GM18870 (cell line): Measurements from ENCODE around the gene FMNL1.
"Not testable (repeated sequence)": the region's sequence is repeated elsewhere in the genome, so short reads cannot be mapped to it uniquely, and the experiment has no call there.

Experiments used
- ATAC-seq: cut with Tn5 transposase; IDR thresholded peaks from one replicate; pipeline ENCODE4 v1.9.1; 2021; ENCODE audit warnings: moderate library complexity; ENCODE audit not compliant: unreplicated experiment

The FMNL1 gene, protein sequence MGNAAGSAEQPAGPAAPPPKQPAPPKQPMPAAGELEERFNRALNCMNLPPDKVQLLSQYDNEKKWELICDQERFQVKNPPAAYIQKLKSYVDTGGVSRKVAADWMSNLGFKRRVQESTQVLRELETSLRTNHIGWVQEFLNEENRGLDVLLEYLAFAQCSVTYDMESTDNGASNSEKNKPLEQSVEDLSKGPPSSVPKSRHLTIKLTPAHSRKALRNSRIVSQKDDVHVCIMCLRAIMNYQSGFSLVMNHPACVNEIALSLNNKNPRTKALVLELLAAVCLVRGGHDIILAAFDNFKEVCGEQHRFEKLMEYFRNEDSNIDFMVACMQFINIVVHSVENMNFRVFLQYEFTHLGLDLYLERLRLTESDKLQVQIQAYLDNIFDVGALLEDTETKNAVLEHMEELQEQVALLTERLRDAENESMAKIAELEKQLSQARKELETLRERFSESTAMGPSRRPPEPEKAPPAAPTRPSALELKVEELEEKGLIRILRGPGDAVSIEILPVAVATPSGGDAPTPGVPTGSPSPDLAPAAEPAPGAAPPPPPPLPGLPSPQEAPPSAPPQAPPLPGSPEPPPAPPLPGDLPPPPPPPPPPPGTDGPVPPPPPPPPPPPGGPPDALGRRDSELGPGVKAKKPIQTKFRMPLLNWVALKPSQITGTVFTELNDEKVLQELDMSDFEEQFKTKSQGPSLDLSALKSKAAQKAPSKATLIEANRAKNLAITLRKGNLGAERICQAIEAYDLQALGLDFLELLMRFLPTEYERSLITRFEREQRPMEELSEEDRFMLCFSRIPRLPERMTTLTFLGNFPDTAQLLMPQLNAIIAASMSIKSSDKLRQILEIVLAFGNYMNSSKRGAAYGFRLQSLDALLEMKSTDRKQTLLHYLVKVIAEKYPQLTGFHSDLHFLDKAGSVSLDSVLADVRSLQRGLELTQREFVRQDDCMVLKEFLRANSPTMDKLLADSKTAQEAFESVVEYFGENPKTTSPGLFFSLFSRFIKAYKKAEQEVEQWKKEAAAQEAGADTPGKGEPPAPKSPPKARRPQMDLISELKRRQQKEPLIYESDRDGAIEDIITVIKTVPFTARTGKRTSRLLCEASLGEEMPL

DNA sequence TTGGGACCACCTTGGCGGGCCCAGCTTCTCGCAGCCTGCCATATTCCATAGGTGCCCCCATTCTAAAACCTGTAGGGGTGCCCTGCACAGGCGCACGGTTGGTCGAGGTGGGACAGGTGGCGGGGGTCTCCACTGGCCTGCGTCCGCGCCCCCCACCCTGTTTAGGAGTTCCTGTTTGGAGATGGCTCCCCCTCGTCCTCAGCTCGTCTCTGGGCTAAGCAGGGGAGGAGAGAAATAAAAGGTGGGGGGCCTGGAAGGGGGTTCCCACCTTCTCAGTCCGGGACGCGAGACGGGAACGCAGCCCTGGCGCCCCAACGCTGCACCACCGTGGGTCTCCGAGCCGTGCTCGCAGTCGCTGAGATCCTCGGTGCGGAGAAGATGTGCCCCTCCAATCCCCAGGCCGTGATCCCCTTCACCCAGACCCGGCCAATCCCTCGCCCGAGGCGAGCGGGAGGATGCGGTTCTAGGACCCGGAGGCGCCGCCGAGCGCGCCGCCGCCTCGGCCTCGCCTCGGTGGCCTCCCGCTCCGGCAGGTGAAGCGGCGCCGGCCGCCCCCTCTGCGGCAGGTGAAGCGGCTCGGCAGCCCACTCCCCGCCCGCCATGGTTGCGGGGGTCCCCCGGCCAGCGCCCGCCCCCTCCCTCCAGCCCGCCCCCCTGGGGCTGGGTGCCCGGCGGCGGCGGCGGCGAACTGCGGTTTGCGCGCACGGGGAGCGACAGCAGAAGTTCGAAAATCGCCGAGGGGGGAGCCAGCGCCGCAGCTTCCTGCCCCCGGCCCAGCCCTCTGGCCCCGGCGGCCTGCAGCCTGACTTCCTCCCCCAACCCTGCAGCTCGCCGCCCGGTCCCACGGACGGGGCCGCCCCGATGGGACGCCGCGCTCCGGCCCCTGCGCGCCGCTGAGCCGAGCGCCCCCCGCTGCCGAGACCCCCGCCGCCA, at the start of gene FMNL1:
TSS of gene FMNL1 (plus strand) at position 805 of the 933 bp plus-strand sequence. CDS start 240 bp downstream, outside the sequence.
- ATAC-seq, result no peak

DNA sequence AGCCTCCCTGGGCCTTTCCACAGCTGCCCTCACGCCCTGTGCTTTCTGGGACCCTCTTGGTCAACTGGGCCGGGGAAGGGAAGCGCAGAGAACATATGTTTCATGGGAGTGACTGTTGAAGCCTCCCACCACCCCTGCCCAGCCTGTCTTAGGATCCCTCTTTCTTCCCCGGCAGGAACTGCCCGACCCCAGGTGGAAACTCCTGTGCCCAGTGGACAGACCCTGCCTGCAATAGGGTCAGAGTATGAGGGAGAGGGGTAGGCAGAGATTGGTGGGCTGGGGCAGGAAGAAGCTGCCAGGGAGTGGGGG, 49.5 kb upstream of the FMNL1 start:
- no peak for ATAC-seq

DNA sequence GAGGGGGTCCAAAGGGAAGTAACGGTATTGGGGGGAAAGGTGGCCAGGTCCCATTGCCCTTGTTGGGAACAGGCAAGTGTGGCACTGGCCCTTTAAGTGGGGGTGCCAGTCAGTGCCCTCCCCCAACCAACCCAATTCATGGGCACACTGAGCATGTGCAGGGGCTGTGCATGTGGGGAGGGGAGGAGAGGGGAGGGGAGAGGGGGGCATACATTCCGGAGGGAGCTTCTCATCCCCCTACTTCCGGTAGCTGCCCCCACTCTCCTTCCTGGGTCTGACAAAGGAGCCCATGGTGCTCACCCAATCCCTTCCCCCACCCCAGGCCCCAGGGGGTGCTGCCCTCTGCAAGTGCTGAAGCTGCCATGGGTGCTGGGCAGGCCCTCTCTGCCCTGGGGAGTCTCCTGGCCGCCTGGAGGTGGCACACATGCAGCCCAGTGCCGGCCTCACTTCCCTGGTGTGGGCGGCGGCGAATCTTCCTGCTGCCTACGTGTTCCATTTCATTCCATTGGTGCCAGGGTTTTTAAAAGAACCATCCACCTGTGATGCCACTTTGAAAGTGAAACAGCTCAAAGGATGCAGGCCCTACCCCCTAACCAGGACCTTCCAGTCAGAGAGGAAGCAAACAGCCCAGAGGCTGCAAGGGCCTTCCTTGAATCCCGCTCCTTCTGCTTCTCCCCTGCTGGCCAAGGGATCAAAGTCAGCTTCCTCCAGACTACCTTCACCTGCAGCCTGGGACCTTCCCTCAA, 49.0 kb upstream of the FMNL1 start:
- no peak for ATAC-seq

DNA sequence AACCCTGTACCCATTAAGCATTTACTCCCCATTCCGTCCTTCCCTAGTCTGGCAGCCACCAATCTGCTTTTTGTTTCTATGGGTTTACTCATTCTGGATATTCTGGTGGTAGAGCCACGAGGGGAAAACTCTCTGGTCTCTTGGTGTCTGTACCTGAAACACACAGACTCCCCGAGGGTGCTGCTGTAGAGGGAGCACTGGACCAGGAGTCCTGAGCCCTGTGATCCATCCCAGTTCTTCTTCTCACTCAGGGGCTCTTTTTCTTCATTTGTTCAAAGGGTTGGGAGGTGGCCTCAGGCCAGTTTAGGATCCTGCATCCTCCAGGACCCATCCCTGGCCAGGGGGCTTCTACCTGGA, 45.9 kb upstream of the FMNL1 start:
- no peak for ATAC-seq

DNA sequence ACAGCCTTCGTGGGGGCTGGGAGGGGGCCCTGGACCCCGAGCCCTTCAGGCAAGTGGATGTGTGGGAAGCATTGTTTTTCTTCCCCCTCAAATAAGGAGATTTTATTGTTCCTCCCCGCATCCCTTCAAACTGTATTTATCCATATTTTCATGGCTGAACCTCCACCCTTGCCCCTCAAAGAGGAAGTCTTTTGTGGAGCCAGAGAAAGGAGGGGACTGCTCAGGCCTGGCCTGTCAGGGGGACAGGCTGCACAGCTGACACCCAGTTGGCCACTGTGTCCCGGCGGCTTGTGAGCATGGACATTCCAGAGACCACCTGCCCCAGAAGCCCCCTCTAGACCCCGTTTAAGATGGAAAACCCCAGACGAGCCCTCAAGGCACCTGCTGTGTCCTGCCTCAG, 44.1 kb upstream of the FMNL1 start:
- ATAC-seq, result no peak

DNA sequence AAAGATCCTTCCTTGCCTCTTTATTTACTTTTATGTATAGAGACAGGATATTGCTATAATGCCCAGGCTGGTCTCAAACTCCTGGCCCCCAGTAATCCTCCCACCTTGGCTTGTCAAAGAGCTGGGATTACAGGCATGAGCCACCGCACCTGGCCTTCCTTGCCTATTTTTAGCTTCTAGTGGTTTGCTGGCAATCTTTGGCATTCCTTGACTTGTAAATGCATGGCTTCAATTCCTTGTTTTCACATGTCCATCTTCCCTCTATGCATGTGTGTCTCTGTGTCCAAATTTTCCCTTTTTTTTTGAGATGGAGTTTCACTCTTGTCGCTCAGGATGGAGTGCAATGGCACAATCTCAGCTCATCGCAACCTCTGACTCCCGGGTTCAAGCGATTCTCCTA, 37.5 kb upstream of the FMNL1 start:
- no peak for ATAC-seq

DNA sequence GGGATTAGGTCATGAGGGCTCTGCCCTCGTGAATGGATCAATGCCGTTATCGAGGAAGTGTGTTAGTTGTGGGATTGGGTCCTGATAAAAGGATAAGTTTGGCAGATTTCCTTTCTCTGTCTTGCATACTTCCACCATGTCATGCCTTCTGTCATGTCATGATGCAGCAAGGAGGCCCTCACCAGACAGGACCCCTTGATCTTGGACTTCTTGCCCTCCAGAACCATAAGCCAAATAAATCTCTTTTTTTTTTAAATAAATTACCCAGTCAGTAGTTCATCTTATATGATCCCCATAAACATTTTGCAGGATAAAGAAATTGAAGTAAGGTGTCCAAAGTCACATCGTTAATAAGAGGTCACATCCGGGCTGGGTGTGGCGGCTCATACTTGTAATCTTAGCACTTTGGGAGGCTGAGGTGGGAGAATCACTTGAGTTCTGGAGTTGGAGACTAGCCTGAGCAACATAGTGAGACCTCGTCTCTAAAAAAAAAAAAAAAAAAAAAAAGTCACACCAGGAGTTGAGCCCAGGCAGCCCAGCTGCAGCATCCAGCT, 34.8 kb upstream of the FMNL1 start:
- no peak for ATAC-seq

DNA sequence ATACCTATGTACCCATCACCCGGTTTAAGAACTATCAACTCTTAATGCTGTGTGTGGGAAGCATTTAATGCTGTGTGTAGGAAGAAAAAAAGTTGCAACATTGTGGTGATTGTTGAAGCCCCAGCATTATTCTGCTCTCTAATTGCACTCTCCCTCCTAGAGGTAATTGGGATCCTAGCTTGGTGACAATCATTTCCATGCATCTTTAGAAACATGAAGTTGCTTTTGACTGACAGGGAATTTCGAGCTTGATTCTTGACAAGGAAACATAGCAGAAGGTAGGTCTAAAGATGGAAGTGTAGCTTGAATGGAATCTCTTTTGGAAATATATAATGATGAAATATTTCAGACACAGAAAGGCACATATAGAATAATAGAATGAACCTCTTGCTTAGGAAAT, 32.7 kb upstream of the FMNL1 start:
- no peak for ATAC-seq

DNA sequence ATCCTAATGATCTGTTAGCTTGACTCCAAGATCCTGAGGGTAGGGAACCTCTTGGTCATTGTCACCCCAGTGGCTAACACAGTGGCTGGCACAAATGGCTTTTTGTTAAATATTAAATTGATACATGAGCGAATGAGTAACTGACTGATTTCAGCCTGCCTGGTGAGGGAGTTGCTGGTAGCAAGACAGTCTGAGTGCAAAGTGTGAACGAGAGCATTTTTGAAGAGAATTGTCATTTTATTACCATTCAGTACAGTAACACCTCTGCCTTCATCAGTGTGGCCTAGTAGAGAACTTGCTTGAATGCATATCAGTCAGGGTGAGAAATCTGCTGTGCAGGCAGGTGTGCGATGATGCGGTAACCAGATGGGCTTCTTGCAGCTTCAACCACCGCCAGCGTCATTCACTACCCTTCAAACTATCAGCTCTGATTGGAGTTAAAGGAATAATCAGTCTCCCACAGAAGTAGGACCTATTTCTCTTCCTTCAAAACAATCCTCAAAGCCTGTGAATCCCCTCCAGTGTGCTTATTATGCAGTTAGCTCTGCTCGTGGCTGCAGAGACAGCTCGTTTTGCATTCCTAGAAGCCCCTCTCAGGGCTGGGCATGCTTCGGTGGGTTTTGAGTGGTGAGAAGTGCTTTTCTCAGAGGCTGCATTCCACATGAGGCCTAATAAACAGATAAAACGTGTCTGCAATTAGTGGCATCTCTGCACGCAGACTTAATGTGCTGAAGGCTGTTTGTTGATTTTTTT, 31.0 kb upstream of the FMNL1 start:
- no peak for ATAC-seq

DNA sequence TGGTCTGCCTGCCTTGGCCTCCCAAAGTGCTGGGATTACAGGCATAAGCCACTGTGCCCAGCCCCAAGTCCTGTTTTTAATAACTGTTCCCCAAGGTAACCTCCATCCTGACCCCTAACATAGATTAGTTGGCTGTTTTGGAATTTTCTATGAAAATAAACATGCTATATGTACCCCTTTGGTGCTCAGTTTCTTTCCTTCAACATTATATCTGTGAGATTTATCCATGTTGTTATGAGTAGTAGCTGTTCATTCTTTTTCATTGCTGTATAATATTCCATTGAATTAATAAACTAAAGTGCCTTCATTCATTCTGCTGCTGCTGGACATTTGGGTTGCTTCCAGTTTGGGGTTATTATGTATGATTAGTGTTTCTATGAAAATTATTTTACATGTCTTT, 26.3 kb upstream of the FMNL1 start:
- no peak for ATAC-seq

DNA sequence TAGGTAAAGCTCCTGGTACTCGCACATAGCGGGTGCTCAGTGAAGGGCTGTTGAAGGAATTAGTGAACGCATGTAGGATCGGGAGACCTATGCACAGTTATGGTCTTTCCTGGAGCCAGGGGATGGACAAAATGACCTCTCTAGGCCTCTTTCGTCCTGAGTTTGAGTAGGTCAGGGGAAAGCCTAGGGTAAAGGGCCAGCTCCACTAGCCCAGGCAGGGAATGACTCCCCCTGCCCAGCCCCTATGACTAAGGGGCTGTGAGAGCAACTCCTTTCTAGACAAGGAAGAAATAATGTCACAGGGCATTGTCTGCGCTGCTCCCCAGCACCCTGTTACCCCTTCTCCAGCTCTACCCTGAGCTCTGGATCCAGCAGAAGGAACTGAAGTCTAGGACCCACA, 24.6 kb upstream of the FMNL1 start:
- no peak for ATAC-seq

DNA sequence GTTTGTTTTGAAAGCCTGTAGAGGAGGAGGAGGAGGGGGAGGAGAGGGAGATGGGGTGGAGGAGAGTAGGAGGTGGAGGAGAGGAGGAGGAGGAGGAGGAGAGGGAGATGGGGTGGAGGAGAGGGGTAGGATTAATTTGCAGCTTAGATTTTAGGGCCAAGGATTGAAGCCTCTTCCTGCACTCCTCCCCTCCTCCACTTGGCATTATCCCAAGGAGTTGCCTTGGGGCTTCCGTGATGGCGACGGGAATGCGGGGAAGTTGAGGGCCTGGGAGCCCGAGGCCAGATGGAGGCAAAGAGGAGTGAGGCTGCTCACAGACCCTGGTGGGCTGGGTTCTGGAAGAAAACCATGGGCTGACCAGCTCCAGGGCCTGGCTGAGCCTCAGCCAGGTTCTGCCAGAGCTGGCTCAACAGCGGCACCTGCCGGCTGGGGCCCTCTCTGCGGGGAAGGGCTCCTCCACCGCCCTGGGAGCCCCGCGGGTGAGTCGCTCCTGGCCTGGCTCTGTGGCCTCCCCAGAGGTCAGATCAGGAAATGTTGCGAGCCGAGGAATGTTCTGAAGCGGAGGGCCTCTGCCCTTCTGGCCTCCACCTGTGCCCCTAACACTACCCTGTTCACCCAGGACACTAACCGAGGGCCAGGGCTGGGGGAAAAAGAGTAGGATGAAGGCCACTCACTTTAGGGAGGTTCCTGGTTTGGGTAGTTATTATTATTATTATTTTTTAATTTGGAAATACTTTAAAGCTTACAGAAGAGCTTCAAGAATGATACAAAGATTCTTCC, 23.9 kb upstream of the FMNL1 start:
- no peak for ATAC-seq

DNA sequence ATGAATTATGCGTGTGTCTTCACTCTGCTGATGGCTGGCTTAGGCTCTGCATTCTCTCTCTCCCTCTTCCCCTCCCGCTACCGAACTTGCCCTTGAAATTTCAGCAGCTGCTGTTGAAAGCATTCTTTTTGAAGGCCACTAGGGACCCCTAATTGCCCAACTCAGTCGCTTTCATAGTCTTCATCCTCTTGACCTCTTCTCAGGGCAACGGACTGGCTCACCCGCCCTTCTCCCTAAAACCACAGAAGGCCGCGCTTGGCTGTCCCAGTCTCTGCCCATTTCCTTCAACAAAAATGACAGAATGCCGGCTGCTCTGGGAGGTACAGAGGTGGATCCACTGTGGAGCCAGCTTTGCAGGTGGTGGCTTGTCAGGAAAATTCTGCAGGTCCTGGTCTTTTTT, 21.0 kb upstream of the FMNL1 start:
- no peak for ATAC-seq

DNA sequence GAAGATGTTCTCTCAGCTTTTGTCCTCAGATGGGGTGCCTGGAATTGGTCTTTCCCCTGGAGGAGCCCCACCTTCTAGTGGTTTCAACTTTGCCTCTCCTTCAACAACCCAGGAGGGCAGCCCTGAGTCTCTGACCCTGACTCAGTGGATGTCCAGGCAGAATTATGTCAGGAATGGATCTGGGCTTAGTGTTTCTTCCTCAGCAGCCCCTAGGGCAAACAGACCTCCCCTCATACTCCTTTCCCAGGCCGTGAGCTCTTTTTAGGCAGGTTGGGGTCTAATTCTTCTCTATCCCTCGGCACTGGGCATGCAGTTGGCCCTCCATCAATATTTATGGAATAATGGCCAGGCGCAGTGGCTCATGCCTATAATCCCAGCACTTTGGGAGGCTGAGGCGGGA, 20.2 kb upstream of the FMNL1 start:
- no peak for ATAC-seq

DNA sequence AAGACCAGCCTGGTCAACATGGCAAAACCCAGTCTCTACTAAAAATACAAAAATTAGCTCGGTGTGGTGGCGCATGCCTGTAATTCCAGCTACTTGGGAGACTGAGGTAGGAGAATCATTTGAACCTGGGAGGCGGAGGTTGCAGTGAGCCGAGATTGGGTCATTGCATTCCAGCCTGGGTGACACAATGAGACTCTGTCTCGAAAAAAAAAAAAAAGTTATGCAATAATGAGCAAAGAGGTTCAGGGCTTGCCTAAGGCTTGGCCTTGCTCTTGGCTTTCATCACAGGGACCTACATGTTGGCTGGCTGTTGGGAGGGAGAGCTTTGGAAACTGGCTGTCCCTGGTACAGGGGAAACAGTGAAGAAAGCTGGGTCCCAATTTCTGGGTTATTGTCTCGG, 19.8 kb upstream of the FMNL1 start:
- not testable (repeated sequence) for ATAC-seq

DNA sequence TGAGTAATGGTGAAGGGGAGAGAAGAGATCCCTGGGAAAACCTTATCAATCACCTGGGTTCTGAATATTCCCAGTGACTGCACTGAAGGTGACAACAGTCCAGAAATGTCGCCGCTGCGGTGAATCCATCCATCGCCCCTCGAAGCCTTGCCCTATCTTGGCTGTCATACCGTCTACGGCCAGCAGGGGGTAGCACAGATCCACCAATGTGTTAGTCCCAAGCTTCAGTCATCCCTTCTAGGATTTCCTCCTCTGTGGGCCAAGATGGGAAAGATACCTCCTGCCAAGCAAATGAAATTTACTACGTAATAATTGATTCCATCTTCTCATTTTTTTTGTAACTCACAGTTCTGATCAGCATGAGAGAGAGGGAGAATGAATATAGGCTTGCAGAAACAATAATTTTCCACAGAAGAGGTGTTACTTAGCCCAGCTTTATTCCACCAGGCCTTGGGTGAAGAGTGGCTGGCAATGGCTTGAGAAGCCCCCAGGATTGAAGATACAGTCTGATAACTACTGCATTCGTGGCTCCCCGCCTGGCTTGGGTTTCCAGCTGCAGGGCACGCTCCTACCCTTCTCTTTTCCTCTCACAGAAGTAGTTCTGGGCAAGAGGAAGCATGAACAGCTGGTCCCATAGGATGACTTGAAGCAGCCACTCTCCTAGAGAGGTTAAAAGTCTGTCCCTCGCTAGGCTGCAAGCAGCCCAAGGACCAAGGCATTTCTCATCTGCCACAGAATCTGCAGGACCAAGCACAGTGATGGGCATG, 2.6 kb upstream of the FMNL1 start:
- no peak for ATAC-seq

DNA sequence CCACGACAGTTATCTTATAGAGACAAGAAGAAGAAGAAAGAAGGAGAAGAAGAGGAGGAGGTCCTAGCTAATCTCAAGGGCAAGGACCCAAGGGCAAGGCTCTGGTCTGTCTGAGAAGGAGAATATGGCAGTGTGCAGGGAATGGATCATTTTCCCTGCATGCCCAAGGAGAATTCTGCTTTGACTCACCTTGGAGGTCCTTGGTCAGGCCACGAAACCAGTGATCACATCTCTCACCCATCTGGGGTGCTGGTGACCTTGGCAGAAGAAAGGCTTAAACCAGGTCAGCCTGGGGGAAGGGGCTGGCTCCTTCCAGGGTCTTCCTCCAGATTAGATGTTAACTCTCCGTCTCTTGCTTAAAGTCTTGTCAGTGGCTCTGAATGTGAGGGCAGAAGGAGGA, 1.6 kb upstream of the FMNL1 start:
- ATAC-seq, result no peak

DNA sequence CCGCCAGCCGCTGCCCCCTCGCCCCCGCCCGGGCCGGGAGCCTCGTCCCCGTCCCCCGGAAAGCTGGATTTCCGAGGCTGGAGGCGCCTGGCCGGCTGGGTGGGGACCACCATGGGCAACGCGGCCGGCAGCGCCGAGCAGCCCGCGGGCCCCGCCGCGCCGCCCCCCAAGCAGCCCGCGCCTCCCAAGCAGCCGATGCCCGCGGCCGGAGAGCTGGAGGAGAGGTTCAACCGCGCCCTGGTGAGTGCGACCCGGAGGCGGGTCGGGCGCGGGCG, 266 bp downstream of the FMNL1 start:
- no peak for ATAC-seq
